Measurements from ENCODE around the gene USP32. TPM values are rescaled to one million over a fixed set of nuclear protein-coding genes. Genes with fewer than 3 reads are reported as not detected.
A peak's percentile ranks its signal among the peaks of the same experiment; 100 is the strongest.
"Not testable (repeated sequence)": the region's sequence is repeated elsewhere in the genome, so short reads cannot be mapped to it uniquely, and the experiment has no call there.

USP32 gene
- total and polyA plus RNA-seq, 5 donors, result 13.3 to 43.2 (median 32.8) TPM

GRCh38 chr17:60327901-60328273 lies 64.0 kb downstream of the USP32 start:
- Histone ChIP-seq H3K4me1 (ENCODE audit: control insufficient read depth, insufficient read depth, low read length) (peaks cover 2% of the 10 kb centered on the region), H3K4me3 (ENCODE audit: low read length) (no peak overlapping the region), H3K27me3 (ENCODE audit: control insufficient read depth, insufficient read depth) (no peaks in the 10 kb centered on the region), H3K9me3 (ENCODE audit: control insufficient read depth, low read length) (no peaks in the 10 kb centered on the region), H3K27ac (ENCODE audit: low read length) (no peak overlapping the region)
- DNase-seq, result no peak
- intact Hi-C loops (cut with DNase I), result no loop called here
- peak in 1 of 2 donors; percentile 14 for ATAC-seq
- 90% methylated on average over 4 of the region's 4 CpGs for WGBS

- no peak overlapping the region for H3K4me3 ChIP-seq (ENCODE audit: low read length)
- WGBS, result 93% methylated on average over 27 of the region's 27 CpGs
- no peak overlapping the region for H3K27ac ChIP-seq (ENCODE audit: low read length)
- intact Hi-C loops (cut with DNase I), result no loop called here
- peaks cover 2% of the 10 kb centered on the region for H3K4me1 ChIP-seq (ENCODE audit: control insufficient read depth, insufficient read depth, low read length)
- no peaks in the 10 kb centered on the region for H3K9me3 ChIP-seq (ENCODE audit: control insufficient read depth, low read length)
- no peaks in the 10 kb centered on the region for H3K27me3 ChIP-seq (ENCODE audit: control insufficient read depth, insufficient read depth)
- no peak for DNase-seq
- ATAC-seq, result peak in 1 of 2 donors; percentile 16
Measured at GRCh38 chr17:60327134-60327900, 64.6 kb downstream of the USP32 start.

- Histone ChIP-seq H3K4me3 (ENCODE audit: low read length) (no peak overlapping the region), H3K27ac (ENCODE audit: low read length) (no peak overlapping the region), H3K27me3 (ENCODE audit: control insufficient read depth, insufficient read depth) (no peaks in the 10 kb centered on the region), H3K9me3 (ENCODE audit: control insufficient read depth, low read length) (no peaks in the 10 kb centered on the region), H3K4me1 (ENCODE audit: control insufficient read depth, insufficient read depth, low read length) (peaks cover 2% of the 10 kb centered on the region)
- intact Hi-C loops (cut with DNase I), result no loop called here
- 88% methylated on average over 2 of the region's 2 CpGs for WGBS
- no peak for ATAC-seq
- DNase-seq, result no peak
Measured at GRCh38 chr17:60326702-60327101, 65.2 kb downstream of the USP32 start.

- Histone ChIP-seq H3K9me3 (ENCODE audit: control insufficient read depth, low read length) (no peaks in the 10 kb centered on the region), H3K4me1 (ENCODE audit: control insufficient read depth, insufficient read depth, low read length) (peaks cover 2% of the 10 kb centered on the region), H3K4me3 (ENCODE audit: low read length) (no peak overlapping the region), H3K27ac (ENCODE audit: low read length) (no peak overlapping the region), H3K27me3 (ENCODE audit: control insufficient read depth, insufficient read depth) (no peaks in the 10 kb centered on the region)
- no peak for DNase-seq
- ATAC-seq, result no peak
- intact Hi-C loops (cut with DNase I), result no loop called here
- WGBS, result 94% methylated on average over 13 of the region's 13 CpGs
Measured at GRCh38 chr17:60325730-60326524, 66.0 kb downstream of the USP32 start.

- no peak for DNase-seq
Measured at GRCh38 chr17:60323754-60324153, 68.2 kb downstream of the USP32 start.

GRCh38 chr17:60322056-60322387 lies 69.9 kb downstream of the USP32 start:
- 95% methylated on average over 2 of the region's 2 CpGs for WGBS
- DNase-seq, result no peak
- no peak overlapping the region for H3K27ac ChIP-seq (ENCODE audit: low read length)
- no peaks in the 10 kb centered on the region for H3K4me1 ChIP-seq (ENCODE audit: control insufficient read depth, insufficient read depth, low read length)
- H3K4me3 ChIP-seq (ENCODE audit: low read length), result no peak overlapping the region
- intact Hi-C loops (cut with DNase I), result no loop called here
- no peak for ATAC-seq
- no peaks in the 10 kb centered on the region for H3K27me3 ChIP-seq (ENCODE audit: control insufficient read depth, insufficient read depth)
- H3K9me3 ChIP-seq (ENCODE audit: control insufficient read depth, low read length), result no peaks in the 10 kb centered on the region

More at GRCh38 chr17:60323754-60324153, 68.2 kb downstream of the USP32 start:
- H3K27me3 ChIP-seq (ENCODE audit: control insufficient read depth, insufficient read depth), result no peaks in the 10 kb centered on the region
- H3K27ac ChIP-seq (ENCODE audit: low read length), result no peak overlapping the region
- no peak overlapping the region for H3K4me3 ChIP-seq (ENCODE audit: low read length)
- no peak for ATAC-seq
- H3K4me1 ChIP-seq (ENCODE audit: control insufficient read depth, insufficient read depth, low read length), result peaks cover 2% of the 10 kb centered on the region
- no peaks in the 10 kb centered on the region for H3K9me3 ChIP-seq (ENCODE audit: control insufficient read depth, low read length)
- 97% methylated on average over 1 of the region's 1 CpG for WGBS
- intact Hi-C loops (cut with DNase I), result no loop called here

- no peak for DNase-seq
- no peak for ATAC-seq
- intact Hi-C loops (cut with DNase I), result no loop called here
- H3K27me3 ChIP-seq (ENCODE audit: control insufficient read depth, insufficient read depth), result no peaks in the 10 kb centered on the region
- no peaks in the 10 kb centered on the region for H3K9me3 ChIP-seq (ENCODE audit: control insufficient read depth, low read length)
- H3K4me1 ChIP-seq (ENCODE audit: control insufficient read depth, insufficient read depth, low read length), result no peaks in the 10 kb centered on the region
- H3K27ac ChIP-seq (ENCODE audit: low read length), result no peak overlapping the region
- WGBS, result 86% methylated on average over 4 of the region's 4 CpGs
- H3K4me3 ChIP-seq (ENCODE audit: low read length), result no peak overlapping the region
Measured at GRCh38 chr17:60321336-60322055, 70.4 kb downstream of the USP32 start.

- 96% methylated on average over 5 of the region's 5 CpGs for WGBS
- H3K27me3 ChIP-seq (ENCODE audit: control insufficient read depth, insufficient read depth), result no peaks in the 10 kb centered on the region
- no peak for ATAC-seq
- H3K27ac ChIP-seq (ENCODE audit: low read length), result no peak overlapping the region
- no peak overlapping the region for H3K4me3 ChIP-seq (ENCODE audit: low read length)
- H3K9me3 ChIP-seq (ENCODE audit: control insufficient read depth, low read length), result no peaks in the 10 kb centered on the region
- no peaks in the 10 kb centered on the region for H3K4me1 ChIP-seq (ENCODE audit: control insufficient read depth, insufficient read depth, low read length)
- DNase-seq, result no peak
- intact Hi-C loops (cut with DNase I), result no loop called here
Measured at GRCh38 chr17:60318830-60319229, 73.1 kb downstream of the USP32 start.

GRCh38 chr17:60318326-60318725 lies 73.6 kb downstream of the USP32 start:
- Histone ChIP-seq H3K4me1 (ENCODE audit: control insufficient read depth, insufficient read depth, low read length) (no peaks in the 10 kb centered on the region), H3K27me3 (ENCODE audit: control insufficient read depth, insufficient read depth) (no peaks in the 10 kb centered on the region), H3K9me3 (ENCODE audit: control insufficient read depth, low read length) (no peaks in the 10 kb centered on the region), H3K4me3 (ENCODE audit: low read length) (no peak overlapping the region), H3K27ac (ENCODE audit: low read length) (no peak overlapping the region)
- ATAC-seq (no peak), DNase-seq (no peak)
- intact Hi-C loops (cut with DNase I), result no loop called here

GRCh38 chr17:60315650-60316049 lies 76.3 kb downstream of the USP32 start:
- H3K4me1 ChIP-seq (ENCODE audit: control insufficient read depth, insufficient read depth, low read length), result peaks cover 4% of the 10 kb centered on the region
- H3K4me3 ChIP-seq (ENCODE audit: low read length), result no peak overlapping the region
- 94% methylated on average over 2 of the region's 2 CpGs for WGBS
- intact Hi-C loops (cut with DNase I), result no loop called here
- no peaks in the 10 kb centered on the region for H3K9me3 ChIP-seq (ENCODE audit: control insufficient read depth, low read length)
- DNase-seq (no peak), ATAC-seq (no peak)
- no peaks in the 10 kb centered on the region for H3K27me3 ChIP-seq (ENCODE audit: control insufficient read depth, insufficient read depth)
- no peak overlapping the region for H3K27ac ChIP-seq (ENCODE audit: low read length)

- H3K4me3 ChIP-seq (ENCODE audit: low read length); H3K27ac ChIP-seq (ENCODE audit: low read length); intact Hi-C loops (cut with DNase I); DNase-seq; H3K27me3 ChIP-seq (ENCODE audit: control insufficient read depth, insufficient read depth); H3K9me3 ChIP-seq (ENCODE audit: control insufficient read depth, low read length); H3K4me1 ChIP-seq (ENCODE audit: control insufficient read depth, insufficient read depth, low read length); ATAC-seq: not testable (repeated sequence)
- WGBS, result 94% methylated on average over 8 of the region's 8 CpGs
Measured at GRCh38 chr17:60314900-60315299, 77.0 kb downstream of the USP32 start.

Data from right cardiac atrium (tissue), 5 donors.